Fibroblast of peridontal ligament (primary cell): ENCODE results near the gene MMP2.

Source experiments
- DNase-seq: peaks from one replicate; pipeline ENCODE4 v3.0.0-alpha.2; 2010; ENCODE audit errors: extremely low read depth

MMP2 gene

DNA sequence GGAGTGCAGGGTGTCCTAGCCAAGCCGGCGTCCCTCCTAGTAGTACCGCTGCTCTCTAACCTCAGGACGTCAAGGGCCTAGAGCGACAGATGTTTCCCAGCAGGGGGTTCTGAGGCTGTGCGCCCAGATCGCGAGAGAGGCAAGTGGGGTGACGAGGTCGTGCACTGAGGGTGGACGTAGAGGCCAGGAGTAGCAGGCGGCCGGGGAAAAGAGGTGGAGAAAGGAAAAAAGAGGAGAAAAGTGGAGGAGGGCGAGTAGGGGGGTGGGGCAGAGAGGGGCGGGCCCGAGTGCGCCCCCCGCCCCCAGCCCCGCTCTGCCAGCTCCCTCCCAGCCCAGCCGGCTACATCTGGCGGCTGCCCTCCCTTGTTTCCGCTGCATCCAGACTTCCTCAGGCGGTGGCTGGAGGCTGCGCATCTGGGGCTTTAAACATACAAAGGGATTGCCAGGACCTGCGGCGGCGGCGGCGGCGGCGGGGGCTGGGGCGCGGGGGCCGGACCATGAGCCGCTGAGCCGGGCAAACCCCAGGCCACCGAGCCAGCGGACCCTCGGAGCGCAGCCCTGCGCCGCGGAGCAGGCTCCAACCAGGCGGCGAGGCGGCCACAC lies at the start of gene MMP2:
Gene MMP2, plus strand, starts transcription at position 372 of the 603 bp plus-strand sequence. CDS start 282 bp downstream, outside the sequence.
- DNase-seq: peak; percentile 81

- DNase-seq: no peak
Measured at GRCh38 chr16:55433030-55433429, 46.0 kb upstream of the MMP2 start.

GRCh38 chr16:55433535-55433934 lies 45.5 kb upstream of the MMP2 start:
- DNase-seq: no peak

GRCh38 chr16:55434000-55434399 lies 45.0 kb upstream of the MMP2 start:
- no peak for DNase-seq

DNA sequence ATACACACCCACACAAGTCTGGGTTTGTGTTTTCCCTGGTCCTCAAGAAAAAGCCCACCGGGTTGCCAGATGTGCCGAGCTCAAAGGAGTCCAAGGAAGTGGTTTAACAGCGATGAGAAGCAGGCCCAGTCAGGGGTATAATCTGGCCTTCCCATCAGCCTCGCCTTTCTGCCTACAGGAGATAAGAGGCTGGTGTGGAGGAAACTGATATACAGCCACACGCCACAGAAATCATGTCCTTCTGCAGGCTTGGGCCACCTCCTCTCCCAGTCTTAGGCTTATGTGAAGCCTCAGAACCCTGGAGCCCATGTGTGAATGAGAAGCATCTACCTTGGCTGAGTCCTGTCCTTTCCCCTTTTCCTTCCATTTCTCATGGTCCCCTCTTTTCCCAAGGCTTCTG lies 43.6 kb upstream of the MMP2 start:
- no peak for DNase-seq

GRCh38 chr16:55436587-55436986 lies 42.4 kb upstream of the MMP2 start:
- DNase-seq: no peak

DNA sequence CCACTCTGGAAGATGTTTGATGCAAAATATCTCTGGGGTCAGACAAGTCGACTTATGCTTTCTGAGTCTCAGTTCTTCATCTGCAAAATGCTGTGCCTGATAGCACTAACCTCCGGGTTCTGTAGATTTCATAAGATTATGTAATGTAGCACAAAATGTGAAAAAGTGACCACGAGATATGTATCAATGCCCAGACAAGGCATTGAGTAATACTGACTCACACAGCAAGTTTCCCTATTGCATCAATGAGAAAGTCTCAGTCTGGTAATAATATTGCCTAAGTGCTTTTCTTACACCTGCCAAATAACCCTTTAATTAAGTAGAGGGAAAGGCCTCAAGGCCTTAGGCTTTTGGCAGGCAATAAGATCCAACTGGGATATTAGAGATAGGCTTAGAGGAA lies 41.4 kb upstream of the MMP2 start:
- DNase-seq: peak; percentile 77

DNA sequence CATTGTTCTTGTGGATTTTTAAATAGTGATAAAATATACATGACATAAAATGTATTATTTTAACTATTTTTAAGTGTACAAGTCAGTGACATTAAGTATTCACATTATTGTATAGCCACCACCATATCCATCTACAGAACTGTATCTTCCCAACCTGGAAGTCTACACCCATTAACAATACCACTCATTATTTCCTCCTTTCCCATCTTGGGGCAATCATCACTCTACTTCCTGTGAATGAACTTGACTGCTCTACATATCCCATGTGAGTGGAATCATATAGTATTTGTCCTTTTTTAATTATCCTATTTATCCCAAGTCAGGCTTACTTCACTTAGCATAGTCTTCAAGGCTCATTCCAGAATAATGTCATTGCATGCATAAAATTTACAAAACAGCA lies 40.7 kb upstream of the MMP2 start:
- DNase-seq: no peak

- DNase-seq: peak; percentile 6
Measured at GRCh38 chr16:55439101-55439690, 39.8 kb upstream of the MMP2 start.

GRCh38 chr16:55443434-55444346 lies 35.3 kb upstream of the MMP2 start:
- DNase-seq: no peak

DNA sequence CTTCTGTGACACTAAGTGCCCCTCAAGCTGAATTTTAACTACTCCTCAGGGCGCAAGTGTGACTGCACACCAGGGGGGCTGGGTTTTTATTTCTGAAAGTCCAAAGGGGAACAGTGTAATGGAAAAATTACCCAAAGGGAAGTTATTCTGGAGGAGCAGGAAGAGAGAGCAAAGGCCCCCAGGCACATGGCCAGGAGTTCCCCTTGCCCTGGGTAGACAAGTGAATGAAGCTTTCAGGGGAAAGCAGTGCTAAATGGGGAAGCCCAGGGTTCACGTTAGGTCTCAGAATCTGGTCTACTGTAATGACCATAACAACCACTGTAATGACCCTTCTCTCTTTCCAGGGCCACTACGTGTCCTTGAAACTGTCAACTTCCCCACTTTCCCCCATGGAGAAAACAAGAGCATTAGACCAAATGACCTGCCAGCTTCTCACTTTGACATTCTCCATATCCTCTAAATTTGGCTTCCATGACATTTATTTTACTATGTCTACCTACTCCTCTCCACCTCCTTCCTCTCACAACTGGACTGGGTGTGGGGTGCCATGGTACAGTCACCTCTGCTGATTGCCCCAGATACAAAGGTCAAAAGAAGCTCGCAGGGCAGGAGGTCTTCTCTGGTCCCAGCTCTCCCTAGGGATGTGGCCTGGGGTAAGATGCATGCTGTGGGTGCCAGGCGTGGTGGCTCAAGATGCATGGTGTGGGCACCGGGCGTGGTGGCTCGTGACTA lies 34.1 kb upstream of the MMP2 start:
- DNase-seq: no peak

GRCh38 chr16:55447231-55447630 lies 31.8 kb upstream of the MMP2 start:
- no peak for DNase-seq

- no peak for DNase-seq
Measured at GRCh38 chr16:55452996-55453395, 26.0 kb upstream of the MMP2 start.

DNA sequence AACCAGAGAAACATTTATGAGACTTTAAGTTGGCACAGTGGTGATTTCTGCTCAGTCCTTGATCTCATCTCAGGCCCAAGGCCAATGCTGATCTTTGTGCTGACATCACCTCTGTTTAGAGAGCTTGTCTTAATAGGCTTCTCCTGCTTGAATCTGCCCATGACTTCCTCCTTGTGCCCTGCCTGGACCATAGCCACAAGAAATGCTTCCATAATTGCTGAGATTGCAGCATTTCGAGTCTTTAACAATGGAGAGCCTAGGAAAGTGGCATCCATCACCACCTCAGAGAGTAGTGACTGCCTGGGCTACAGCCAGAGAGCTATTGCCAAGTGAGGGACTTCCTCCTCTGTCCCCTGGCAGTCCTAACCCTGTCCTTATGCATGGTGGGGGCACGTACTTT lies 25.1 kb upstream of the MMP2 start:
- no peak for DNase-seq

GRCh38 chr16:55454861-55455260 lies 24.1 kb upstream of the MMP2 start:
- DNase-seq: no peak

- no peak for DNase-seq
Measured at GRCh38 chr16:55462241-55462640, 16.8 kb upstream of the MMP2 start.

- DNase-seq: no peak
Measured at GRCh38 chr16:55464375-55464774, 14.6 kb upstream of the MMP2 start.

GRCh38 chr16:55465077-55465896 lies 13.7 kb upstream of the MMP2 start:
- DNase-seq: peak; percentile 90

- no peak for DNase-seq
Measured at GRCh38 chr16:55466209-55466608, 12.8 kb upstream of the MMP2 start.

GRCh38 chr16:55467898-55468297 lies 11.1 kb upstream of the MMP2 start:
- no peak for DNase-seq

DNA sequence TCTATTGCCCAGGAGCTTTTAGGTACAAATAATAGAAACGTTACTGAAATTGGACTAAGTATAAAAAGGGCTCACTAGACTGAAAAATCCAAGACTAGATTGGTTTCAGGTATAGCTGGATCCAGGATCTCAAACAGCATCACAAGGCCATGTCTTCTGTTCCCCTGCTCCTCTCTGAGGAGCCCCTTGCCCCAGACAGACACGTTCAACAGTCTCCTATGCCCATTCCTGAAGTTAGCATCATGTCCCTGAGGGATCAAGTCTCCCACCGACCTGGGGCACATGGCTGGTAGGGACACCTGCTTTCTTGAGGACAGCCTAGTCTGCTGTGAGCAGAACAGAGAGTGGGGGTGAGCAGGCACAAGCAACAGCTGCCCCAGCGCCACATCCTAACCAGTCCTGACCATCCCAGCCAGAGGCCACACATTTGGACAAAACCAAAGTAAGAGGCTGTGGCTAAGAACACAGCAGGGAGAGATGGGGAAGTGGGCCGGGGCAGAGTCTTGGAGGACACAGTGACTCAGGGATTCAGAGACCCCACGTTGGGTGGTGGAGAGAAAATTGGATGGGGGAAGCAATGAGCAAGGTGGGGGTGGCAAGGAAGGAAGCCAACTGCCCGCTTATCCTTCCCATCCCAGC lies 10.5 kb upstream of the MMP2 start:
- no peak for DNase-seq
